ENCODE measurements around the gene GRIK4. TPM values are rescaled to one million over a fixed set of nuclear protein-coding genes. Genes with fewer than 3 reads are reported as not detected.

The GRIK4 gene
- total and polyA plus RNA-seq, 4 donors = 0.05 to 0.25 (median 0.06) TPM; not detected in 1

DNA sequence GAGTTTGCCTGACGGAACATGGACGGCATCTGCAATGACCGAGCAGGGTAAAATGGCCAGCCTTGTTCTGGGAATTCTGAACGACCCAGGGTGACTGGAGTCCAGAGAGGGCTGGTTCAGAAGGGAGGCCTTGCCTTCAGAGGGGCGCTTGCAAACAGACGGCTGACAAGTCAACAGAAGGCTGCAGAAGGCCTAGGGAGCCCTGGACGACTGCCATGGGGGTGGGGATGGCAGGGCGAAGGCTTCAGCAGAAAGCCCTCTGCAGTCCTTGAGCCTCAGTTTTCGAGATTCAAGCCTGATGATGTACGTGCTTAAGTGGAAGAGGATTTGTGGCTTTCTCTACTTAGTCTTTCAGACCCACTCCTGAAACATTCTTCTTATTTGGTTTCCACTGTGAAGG is 395.2 kb downstream of the GRIK4 start:
- H3K9me3 ChIP-seq (ENCODE audit: control insufficient read depth in 4 of 4, low read length in 3 of 4) = no peaks in the 10 kb centered on the region
- H3K9ac ChIP-seq (ENCODE audit: low read depth in 1 of 2, low read length in 2 of 2) = no peak overlapping the region
- DNase-seq (ENCODE audit: low spot score) = no peak
- no peaks in the 10 kb centered on the region for H3K4me1 ChIP-seq (ENCODE audit: control insufficient read depth in 4 of 4, insufficient read depth in 4 of 4, low read length in 3 of 4)
- no peak overlapping the region for H3K4me3 ChIP-seq (ENCODE audit: low read depth in 1 of 3, low read length in 3 of 3)
- TF ChIP-seq, protein P1, sequence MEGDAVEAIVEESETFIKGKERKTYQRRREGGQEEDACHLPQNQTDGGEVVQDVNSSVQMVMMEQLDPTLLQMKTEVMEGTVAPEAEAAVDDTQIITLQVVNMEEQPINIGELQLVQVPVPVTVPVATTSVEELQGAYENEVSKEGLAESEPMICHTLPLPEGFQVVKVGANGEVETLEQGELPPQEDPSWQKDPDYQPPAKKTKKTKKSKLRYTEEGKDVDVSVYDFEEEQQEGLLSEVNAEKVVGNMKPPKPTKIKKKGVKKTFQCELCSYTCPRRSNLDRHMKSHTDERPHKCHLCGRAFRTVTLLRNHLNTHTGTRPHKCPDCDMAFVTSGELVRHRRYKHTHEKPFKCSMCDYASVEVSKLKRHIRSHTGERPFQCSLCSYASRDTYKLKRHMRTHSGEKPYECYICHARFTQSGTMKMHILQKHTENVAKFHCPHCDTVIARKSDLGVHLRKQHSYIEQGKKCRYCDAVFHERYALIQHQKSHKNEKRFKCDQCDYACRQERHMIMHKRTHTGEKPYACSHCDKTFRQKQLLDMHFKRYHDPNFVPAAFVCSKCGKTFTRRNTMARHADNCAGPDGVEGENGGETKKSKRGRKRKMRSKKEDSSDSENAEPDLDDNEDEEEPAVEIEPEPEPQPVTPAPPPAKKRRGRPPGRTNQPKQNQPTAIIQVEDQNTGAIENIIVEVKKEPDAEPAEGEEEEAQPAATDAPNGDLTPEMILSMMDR (IDR thresholded peaks at IDR 0.05; ENCODE audit: low read depth, low read length, missing input control) = no peak
- no peak for TF ChIP-seq RAD21 (IDR thresholded peaks at IDR 0.05)
- TF ChIP-seq, protein P2, sequence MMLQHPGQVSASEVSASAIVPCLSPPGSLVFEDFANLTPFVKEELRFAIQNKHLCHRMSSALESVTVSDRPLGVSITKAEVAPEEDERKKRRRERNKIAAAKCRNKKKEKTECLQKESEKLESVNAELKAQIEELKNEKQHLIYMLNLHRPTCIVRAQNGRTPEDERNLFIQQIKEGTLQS (IDR thresholded peaks at IDR 0.05) = no peak
- TF ChIP-seq RXRA (IDR thresholded peaks at IDR 0.05) = no peak
- TF ChIP-seq EGR1 (IDR thresholded peaks at IDR 0.05; ENCODE audit: low read depth in 2 of 2) = no peak
- no peak for TF ChIP-seq TAF1 (conservative IDR thresholded peaks at IDR 0.05)
- TF ChIP-seq NR2F2 (IDR thresholded peaks at IDR 0.05) = no peak
- TF ChIP-seq HNF4A (conservative IDR thresholded peaks at IDR 0.05) = no peak
- no peak for TF ChIP-seq HNF4G (IDR thresholded peaks at IDR 0.05)
- TF ChIP-seq YY1 (IDR thresholded peaks at IDR 0.05) = no peak
- TF ChIP-seq JUND (IDR thresholded peaks at IDR 0.05) = no peak
- no peak for TF ChIP-seq FOXA1 (IDR thresholded peaks at IDR 0.05)
- TF ChIP-seq, protein P3, sequence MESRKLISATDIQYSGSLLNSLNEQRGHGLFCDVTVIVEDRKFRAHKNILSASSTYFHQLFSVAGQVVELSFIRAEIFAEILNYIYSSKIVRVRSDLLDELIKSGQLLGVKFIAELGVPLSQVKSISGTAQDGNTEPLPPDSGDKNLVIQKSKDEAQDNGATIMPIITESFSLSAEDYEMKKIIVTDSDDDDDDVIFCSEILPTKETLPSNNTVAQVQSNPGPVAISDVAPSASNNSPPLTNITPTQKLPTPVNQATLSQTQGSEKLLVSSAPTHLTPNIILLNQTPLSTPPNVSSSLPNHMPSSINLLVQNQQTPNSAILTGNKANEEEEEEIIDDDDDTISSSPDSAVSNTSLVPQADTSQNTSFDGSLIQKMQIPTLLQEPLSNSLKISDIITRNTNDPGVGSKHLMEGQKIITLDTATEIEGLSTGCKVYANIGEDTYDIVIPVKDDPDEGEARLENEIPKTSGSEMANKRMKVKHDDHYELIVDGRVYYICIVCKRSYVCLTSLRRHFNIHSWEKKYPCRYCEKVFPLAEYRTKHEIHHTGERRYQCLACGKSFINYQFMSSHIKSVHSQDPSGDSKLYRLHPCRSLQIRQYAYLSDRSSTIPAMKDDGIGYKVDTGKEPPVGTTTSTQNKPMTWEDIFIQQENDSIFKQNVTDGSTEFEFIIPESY (IDR thresholded peaks at IDR 0.05) = no peak
- no peak for TF ChIP-seq GABPA (IDR thresholded peaks at IDR 0.05 in 1 of 2, conservative IDR thresholded peaks at IDR 0.05 in 1 of 2)
- TF ChIP-seq FOXA2 (IDR thresholded peaks at IDR 0.05) = no peak
- TF ChIP-seq, protein P4, sequence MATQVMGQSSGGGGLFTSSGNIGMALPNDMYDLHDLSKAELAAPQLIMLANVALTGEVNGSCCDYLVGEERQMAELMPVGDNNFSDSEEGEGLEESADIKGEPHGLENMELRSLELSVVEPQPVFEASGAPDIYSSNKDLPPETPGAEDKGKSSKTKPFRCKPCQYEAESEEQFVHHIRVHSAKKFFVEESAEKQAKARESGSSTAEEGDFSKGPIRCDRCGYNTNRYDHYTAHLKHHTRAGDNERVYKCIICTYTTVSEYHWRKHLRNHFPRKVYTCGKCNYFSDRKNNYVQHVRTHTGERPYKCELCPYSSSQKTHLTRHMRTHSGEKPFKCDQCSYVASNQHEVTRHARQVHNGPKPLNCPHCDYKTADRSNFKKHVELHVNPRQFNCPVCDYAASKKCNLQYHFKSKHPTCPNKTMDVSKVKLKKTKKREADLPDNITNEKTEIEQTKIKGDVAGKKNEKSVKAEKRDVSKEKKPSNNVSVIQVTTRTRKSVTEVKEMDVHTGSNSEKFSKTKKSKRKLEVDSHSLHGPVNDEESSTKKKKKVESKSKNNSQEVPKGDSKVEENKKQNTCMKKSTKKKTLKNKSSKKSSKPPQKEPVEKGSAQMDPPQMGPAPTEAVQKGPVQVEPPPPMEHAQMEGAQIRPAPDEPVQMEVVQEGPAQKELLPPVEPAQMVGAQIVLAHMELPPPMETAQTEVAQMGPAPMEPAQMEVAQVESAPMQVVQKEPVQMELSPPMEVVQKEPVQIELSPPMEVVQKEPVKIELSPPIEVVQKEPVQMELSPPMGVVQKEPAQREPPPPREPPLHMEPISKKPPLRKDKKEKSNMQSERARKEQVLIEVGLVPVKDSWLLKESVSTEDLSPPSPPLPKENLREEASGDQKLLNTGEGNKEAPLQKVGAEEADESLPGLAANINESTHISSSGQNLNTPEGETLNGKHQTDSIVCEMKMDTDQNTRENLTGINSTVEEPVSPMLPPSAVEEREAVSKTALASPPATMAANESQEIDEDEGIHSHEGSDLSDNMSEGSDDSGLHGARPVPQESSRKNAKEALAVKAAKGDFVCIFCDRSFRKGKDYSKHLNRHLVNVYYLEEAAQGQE (IDR thresholded peaks at IDR 0.05) = no peak
- TF ChIP-seq SP1 (IDR thresholded peaks at IDR 0.05) = no peak
- TF ChIP-seq, protein P5, sequence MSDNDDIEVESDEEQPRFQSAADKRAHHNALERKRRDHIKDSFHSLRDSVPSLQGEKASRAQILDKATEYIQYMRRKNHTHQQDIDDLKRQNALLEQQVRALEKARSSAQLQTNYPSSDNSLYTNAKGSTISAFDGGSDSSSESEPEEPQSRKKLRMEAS (IDR thresholded peaks at IDR 0.05) = no peak
- no peaks in the 10 kb centered on the region for H3K27me3 ChIP-seq (ENCODE audit: control insufficient read depth in 4 of 4, insufficient read depth in 4 of 4, low read length in 3 of 4)
- no peak overlapping the region for H3K27ac ChIP-seq (ENCODE audit: low read depth in 1 of 2, low read length in 2 of 2)
- WGBS = 82% methylated on average over 10 of the region's 10 CpGs
- H3K36me3 ChIP-seq (ENCODE audit: control insufficient read depth in 4 of 4, insufficient read depth in 3 of 4, low read depth in 1 of 4, low read length in 3 of 4) = no peaks in the 10 kb centered on the region

Measured in liver (tissue), 9 donors.